Measurements from ENCODE around the gene GALNT10. TPM values are rescaled to one million over a fixed set of nuclear protein-coding genes. Genes with fewer than 3 reads are reported as not detected.

The GALNT10 gene
- total and polyA plus RNA-seq, 10 of the 15 experiments (the other 5 are each of a cell fraction or from before 2014, with no cell fraction given) = 3.9 to 35.4 (median 15.5) TPM

DNA sequence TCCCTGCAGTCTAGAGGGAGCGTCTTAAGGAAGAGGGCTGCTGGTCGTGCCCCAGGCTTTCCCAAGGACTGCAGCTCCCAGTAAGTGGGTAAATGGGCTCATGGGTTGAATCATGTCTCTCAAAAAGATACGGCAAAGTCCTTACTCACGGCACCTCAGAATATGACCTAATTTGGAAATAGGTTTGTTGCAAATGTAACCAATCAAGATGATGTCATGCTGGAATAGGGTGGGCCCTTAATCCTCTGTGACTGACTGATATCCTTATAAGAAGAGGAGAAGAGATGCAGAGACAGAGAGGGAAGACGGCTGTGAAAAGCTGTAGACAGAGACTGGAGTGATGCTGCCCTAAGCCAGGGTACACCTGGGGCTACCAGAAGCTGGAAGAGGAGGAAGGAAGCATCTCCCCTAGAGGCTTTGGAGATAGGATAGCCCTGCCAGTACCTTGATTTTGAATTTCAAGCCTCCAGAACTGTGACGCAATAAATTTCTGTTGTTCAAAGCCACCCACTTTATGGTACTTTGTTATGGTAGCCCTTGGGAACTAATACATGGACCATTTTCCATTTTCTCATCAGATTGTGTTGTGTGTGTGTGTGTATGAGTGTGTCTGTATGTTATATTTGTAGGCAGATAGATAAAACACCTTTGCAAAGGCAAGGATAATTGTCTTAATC, 15.0 kb downstream of the GALNT10 start:
- CTCF ChIA-PET = interaction anchor here (1.2 to 1.7 kb wide), 5 partner anchors 8 to 25 kb away, joined by 3 to 6 read pairs (median 4); partner anchors contain the start of gene GALNT10
- FAIRE-seq = no peak
- no peak for TF ChIP-seq CHD2 (IDR thresholded peaks at IDR 0.05; ENCODE audit: borderline replicate concordance, low read depth, low read length)
- no peak for TF ChIP-seq ZBTB40 (IDR thresholded peaks at IDR 0.05; ENCODE audit: borderline replicate concordance)
- 96% methylated on average over 6 of the region's 6 CpGs for WGBS (ENCODE audit: insufficient coverage, insufficient replicate concordance, low lambda C conversion rate, missing lambda C conversion rate)
- no peak for DNase-seq (ENCODE audit: low read depth, low spot score)
- Histone ChIP-seq H3K4me2 (ENCODE audit: control insufficient read depth, insufficient read depth) (no peak overlapping the region), H2AFZ (ENCODE audit: control insufficient read depth, low read depth, low read length) (no peak overlapping the region), H3K4me3 (no peak overlapping the region), H3K9me3 (replicated peaks; ENCODE audit: control insufficient read depth, insufficient read depth, low read length) (no peaks in the 10 kb centered on the region; the same call in 2 of the 3 replicates), H3K27me3 (replicated peaks in 1 of 2; ENCODE audit: control insufficient read depth in 2 of 2, insufficient read depth in 2 of 2, low read length in 1 of 2) (no peaks in the 10 kb centered on the region), H3K27ac (ENCODE audit: control insufficient read depth, insufficient read depth) (no peak overlapping the region), H3K9ac (ENCODE audit: control insufficient read depth, insufficient read depth, low read length) (no peak overlapping the region), H3K36me3 (ENCODE audit: control insufficient read depth in 2 of 2, insufficient read depth in 2 of 2, low read length in 1 of 2) (peaks cover 1 to 13% of the 10 kb centered on the region in 2 experiments; a peak in 2 of 4 replicates), H3K4me1 (ENCODE audit: control insufficient read depth, insufficient read depth, low read length) (peaks cover 24% of the 10 kb centered on the region), H4K20me1 (ENCODE audit: control insufficient read depth, insufficient read depth) (no peaks in the 10 kb centered on the region), H3K79me2 (ENCODE audit: control insufficient read depth, insufficient read depth, low read length) (peaks cover 36% of the 10 kb centered on the region)
- SMC1A ChIA-PET (ENCODE audit: uncharacterized antibody, unreplicated experiment) = interaction anchor here (0.7 to 1.9 kb wide), 6 partner anchors 8 to 244 kb away, joined by 3 to 8 read pairs (median 4); no protein-coding TSS in a partner anchor
- no peak for ATAC-seq
- POLR2A ChIA-PET = interaction anchor here (1.2 kb wide), 1 partner anchor 30 kb away, joined by 3 read pairs; no protein-coding TSS in a partner anchor
- no TSS peak for BruUV-seq (replicated peaks)
- intact Hi-C loops (cut with micrococcal nuclease; ENCODE audit: unreplicated experiment) (no loop called here), in situ Hi-C loops (cut with MboI) (no loop called here)
- RAD21 ChIA-PET (ENCODE audit: unreplicated experiment) = no interaction called here
